ENCODE results near the gene FBXW8. TPM values are rescaled to one million over a fixed set of nuclear protein-coding genes. Genes with fewer than 3 reads are reported as not detected.

FBXW8 gene
- total RNA-seq, 2 experiments from 2014 or later, result 6.4 to 6.5 TPM

DNA sequence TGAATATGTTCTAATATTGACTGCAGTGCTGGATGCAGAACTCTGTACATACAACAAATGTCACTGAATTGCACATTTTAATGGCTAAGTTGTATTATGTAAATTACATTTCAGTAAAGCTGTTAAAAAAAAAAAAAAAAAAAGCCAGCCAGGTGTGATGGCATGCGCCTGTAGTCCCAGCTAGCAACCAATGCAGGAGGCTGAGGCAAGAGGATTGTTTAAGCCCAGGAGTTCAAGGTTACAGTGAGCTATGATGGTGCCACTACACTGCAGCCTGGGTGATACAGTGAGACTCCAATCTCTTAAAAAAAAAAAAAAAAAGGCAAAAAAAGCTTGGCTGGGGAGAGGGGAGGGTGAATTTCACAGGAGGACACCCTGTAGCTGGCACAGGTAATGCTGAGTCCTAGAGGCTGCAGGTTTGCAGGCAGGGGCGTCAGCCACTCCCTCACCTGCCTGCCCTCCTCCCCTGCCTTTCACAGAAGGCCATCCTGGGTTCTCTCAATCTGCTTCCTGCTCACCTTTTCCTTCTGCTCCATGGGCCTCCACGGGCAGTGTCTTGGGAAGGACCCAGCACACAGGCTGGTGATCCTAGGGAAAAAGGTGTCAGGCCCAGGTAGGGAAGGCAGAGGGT lies 147.8 kb downstream of the FBXW8 start:
- intact Hi-C loops (cut with micrococcal nuclease), result no loop called here
- CTCF ChIA-PET, result interaction anchor here (0.6 to 1.1 kb wide), 2 partner anchors 174 to 397 kb away, joined by 5 read pairs; no protein-coding TSS in a partner anchor
- H3K4me1 Mint-ChIP-seq (ENCODE audit: low read depth), result peaks cover 13% of the 10 kb centered on the region
- no peak for DNase-seq
- H3K27me3 Mint-ChIP-seq (ENCODE audit: low read depth), result no peaks in the 10 kb centered on the region
- H3K27ac Mint-ChIP-seq, result no peak overlapping the region
- H3K9me3 Mint-ChIP-seq, result no peaks in the 10 kb centered on the region
- H3K4me3 Mint-ChIP-seq, result no peak overlapping the region
- H3K36me3 Mint-ChIP-seq (ENCODE audit: low read depth), result no peaks in the 10 kb centered on the region

DNA sequence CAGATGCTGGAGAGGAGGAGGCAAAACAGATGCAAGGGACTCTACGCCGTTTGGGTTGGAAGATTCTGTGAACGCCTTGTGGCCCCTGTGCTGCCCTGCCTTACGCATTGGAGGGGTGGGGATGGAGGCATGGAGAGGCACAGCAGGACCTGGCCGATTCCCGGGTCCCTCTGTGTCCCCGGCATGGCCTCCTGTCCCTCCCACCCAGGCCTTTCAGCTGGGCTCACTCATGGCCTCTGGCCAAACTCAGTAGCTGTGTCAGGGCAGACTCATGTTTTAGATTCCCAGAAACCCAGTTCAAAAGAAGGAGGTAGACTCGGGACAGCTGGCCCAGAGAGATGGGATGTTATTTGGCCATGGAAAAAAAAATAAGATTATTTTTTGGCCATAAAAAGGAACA lies 148.4 kb downstream of the FBXW8 start:
- H3K27me3 Mint-ChIP-seq (ENCODE audit: low read depth), result no peaks in the 10 kb centered on the region
- intact Hi-C loops (cut with micrococcal nuclease), result no loop called here
- peaks cover 16% of the 10 kb centered on the region for H3K4me1 Mint-ChIP-seq (ENCODE audit: low read depth)
- H3K9me3 Mint-ChIP-seq, result no peaks in the 10 kb centered on the region
- no peak overlapping the region for H3K4me3 Mint-ChIP-seq
- DNase-seq, result no peak
- no peaks in the 10 kb centered on the region for H3K36me3 Mint-ChIP-seq (ENCODE audit: low read depth)
- CTCF ChIA-PET, result interaction anchor here (0.6 kb wide), 1 partner anchor 397 kb away, joined by 5 read pairs; no protein-coding TSS in a partner anchor
- H3K27ac Mint-ChIP-seq, result no peak overlapping the region

DNA sequence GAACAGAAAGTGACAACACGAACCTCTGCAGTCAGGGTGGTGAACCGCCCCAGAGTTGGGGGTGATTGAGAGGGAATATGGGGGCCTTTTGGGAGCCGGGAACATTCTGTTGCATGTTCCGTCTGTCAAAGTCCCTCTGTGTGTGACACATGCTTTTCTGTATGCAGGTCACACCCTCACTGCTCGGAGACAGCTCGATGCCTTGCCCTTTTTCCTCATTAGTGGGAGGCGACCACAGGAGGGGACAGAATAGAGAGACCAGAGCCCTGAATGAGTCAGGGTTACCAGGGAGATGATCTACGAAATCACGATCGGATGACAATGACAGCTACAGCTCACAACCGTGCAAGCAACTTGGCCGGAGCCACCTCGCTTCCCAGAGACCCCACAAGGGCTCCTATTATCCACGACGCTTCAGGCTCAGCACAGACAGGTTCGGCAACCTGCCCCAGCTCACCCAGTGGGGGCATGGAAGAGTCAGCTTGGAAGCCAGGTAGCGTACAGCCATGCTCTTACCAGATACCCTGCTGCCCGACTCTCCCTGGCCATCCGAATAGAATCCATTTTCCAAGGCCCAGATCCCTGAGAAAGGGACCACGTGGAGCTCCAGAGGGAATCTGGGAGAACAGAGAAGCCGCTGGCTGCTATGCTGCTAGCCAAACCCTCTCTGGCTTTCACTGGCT lies 149.6 kb downstream of the FBXW8 start:
- H3K27me3 Mint-ChIP-seq (ENCODE audit: low read depth), result no peaks in the 10 kb centered on the region
- peaks cover 20% of the 10 kb centered on the region for H3K4me1 Mint-ChIP-seq (ENCODE audit: low read depth)
- H3K4me3 Mint-ChIP-seq, result no peak overlapping the region
- intact Hi-C loops (cut with micrococcal nuclease), result no loop called here
- H3K9me3 Mint-ChIP-seq, result no peaks in the 10 kb centered on the region
- CTCF ChIA-PET, result interaction anchor here (1.4 kb wide), 1 partner anchor 75 kb away, joined by 8 read pairs; no protein-coding TSS in a partner anchor
- DNase-seq, result no peak
- H3K36me3 Mint-ChIP-seq (ENCODE audit: low read depth), result no peaks in the 10 kb centered on the region
- H3K27ac Mint-ChIP-seq, result no peak overlapping the region

DNA sequence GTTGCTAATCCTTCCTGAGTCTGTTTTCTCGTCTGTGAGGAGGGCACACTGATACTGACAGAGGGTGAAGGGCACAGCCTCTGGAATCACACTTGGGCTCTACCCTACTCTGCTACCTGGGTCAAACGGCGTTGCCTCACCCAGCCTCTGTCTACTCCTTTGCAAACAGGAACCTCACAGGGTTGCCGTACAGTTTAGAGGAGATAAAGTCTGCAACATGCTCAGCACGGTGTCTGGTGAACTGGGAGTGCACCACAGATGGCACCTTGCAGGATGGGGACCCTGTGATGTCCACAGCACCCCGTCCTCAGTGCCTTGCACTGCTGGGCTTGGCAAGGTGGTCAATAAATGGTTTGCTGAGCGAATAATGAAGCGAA lies 150.2 kb downstream of the FBXW8 start:
- no peaks in the 10 kb centered on the region for H3K36me3 Mint-ChIP-seq (ENCODE audit: low read depth)
- CTCF ChIA-PET, result interaction anchor here (1.4 kb wide), 1 partner anchor 74 kb away, joined by 8 read pairs; no protein-coding TSS in a partner anchor
- intact Hi-C loops (cut with micrococcal nuclease), result no loop called here

DNA sequence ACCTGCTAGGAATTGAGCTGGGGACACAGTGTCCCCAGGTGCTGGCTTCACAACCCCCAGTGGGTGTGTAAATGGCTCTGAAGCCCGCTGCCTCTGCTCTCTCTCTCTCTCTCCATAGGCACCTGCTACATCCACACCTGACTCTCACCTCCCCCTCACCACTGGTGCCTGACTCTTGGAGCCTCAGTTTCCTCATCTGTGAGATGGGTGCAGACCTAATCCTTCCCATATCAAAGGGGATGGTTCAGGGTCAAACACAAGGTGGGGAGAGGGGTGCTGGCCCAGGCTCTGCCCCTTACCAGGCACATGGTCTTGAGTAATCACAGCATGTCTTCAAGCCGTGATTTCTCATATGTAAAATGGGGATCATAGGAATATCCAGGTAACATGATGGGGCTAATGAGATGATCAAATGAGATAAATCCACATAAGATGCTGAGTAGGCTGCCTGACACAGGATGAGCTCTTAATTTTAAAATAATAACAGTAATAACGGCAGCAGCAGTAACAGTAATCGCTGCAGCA lies 150.9 kb downstream of the FBXW8 start:
- CTCF ChIA-PET, result interaction anchor here (0.6 to 1.3 kb wide), 2 partner anchors 59 to 1359 kb away, joined by 3 to 4 read pairs; no protein-coding TSS in a partner anchor
- H3K27me3 Mint-ChIP-seq (ENCODE audit: low read depth), result no peaks in the 10 kb centered on the region
- intact Hi-C loops (cut with micrococcal nuclease), result no loop called here
- no peak for DNase-seq
- H3K9me3 Mint-ChIP-seq, result no peaks in the 10 kb centered on the region
- H3K36me3 Mint-ChIP-seq (ENCODE audit: low read depth), result no peaks in the 10 kb centered on the region
- no peak overlapping the region for H3K4me3 Mint-ChIP-seq
- no peak overlapping the region for H3K27ac Mint-ChIP-seq
- H3K4me1 Mint-ChIP-seq (ENCODE audit: low read depth), result peaks cover 20% of the 10 kb centered on the region

More for the DNA sequence above, 150.2 kb downstream of the FBXW8 start:
- no peaks in the 10 kb centered on the region for H3K27me3 Mint-ChIP-seq (ENCODE audit: low read depth)
- no peaks in the 10 kb centered on the region for H3K9me3 Mint-ChIP-seq
- no peak overlapping the region for H3K4me3 Mint-ChIP-seq
- no peak overlapping the region for H3K27ac Mint-ChIP-seq
- DNase-seq, result no peak
- peaks cover 20% of the 10 kb centered on the region for H3K4me1 Mint-ChIP-seq (ENCODE audit: low read depth)

DNA sequence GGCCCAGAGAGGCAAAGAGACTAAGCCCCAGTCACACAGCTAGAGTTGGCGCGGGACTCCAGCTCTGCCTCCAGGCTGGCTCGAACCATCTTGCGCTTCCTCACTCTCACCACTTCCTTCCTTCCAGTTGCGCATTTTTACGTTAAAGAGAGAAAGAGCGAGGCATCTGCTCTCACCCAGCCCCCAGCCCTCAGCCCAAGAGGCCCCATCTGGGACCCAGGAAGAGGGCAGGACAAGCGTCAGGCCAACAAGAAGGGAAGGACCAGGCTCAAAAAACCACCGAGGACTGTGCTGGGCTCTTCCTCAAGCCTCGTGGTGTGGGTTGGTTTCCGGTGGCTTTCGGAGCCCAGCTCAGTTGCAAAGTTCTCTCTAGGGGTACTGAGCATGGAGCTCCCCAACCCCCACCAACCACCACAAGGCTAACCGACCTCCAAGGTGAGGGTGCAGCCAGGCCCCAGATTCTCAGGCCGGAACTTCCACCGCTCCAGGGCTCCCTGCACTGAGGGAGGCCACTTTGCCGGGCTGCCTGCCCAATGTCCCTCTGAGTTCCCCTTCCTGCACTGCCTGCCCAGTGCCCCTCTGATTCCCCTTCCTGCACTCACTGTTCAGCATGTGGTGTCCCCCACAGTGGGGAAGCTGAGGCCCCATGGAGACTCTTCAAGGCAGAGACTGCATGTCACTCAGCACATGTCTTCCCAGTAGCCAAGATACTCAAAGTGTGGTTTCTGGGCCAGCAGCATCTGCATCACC lies 152.6 kb downstream of the FBXW8 start:
- Mint-ChIP-seq H3K27ac (peak overlapping the region; percentile 70), H3K9me3 (no peaks in the 10 kb centered on the region), H3K27me3 (ENCODE audit: low read depth) (no peaks in the 10 kb centered on the region), H3K36me3 (ENCODE audit: low read depth) (no peaks in the 10 kb centered on the region), H3K4me1 (ENCODE audit: low read depth) (peaks cover 20% of the 10 kb centered on the region), H3K4me3 (no peak overlapping the region)
- peak; percentile 57 for DNase-seq
- intact Hi-C loops (cut with micrococcal nuclease), result loop anchor here (1.0 kb wide), 2 partner anchors 36 to 71 kb away; partner anchors contain the start of gene TESC
- CTCF ChIA-PET, result interaction anchor here (0.6 to 1.3 kb wide), 2 partner anchors 12 to 57 kb away, joined by 3 to 4 read pairs; no protein-coding TSS in a partner anchor

DNA sequence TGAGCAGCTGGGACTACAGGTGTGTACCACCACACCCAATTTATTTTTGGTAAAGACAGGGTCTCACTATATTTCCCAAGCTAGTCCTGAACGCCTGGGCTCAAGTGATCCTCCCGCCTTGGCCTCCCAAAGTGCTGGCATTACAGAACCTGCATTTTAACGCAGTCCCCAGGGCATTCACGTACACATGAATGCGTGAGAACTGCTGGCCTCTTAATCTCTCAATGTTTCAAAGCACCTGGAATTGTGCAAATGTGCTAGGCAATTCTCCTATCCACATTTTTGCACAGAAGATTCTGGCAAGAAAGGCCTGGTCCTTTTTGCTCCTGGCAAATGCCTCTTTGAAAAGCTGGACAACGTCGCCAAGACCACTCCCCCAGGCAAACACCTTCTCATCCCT lies 153.3 kb downstream of the FBXW8 start:
- CTCF ChIA-PET, result interaction anchor here (0.6 kb wide), 1 partner anchor 13 kb away, joined by 3 read pairs; no protein-coding TSS in a partner anchor
- Mint-ChIP-seq H3K36me3 (ENCODE audit: low read depth) (no peaks in the 10 kb centered on the region), H3K4me1 (ENCODE audit: low read depth) (peaks cover 20% of the 10 kb centered on the region), H3K27ac (no peak overlapping the region), H3K9me3 (no peaks in the 10 kb centered on the region), H3K27me3 (ENCODE audit: low read depth) (no peaks in the 10 kb centered on the region), H3K4me3 (no peak overlapping the region)
- no peak for DNase-seq
- intact Hi-C loops (cut with micrococcal nuclease), result no loop called here

DNA sequence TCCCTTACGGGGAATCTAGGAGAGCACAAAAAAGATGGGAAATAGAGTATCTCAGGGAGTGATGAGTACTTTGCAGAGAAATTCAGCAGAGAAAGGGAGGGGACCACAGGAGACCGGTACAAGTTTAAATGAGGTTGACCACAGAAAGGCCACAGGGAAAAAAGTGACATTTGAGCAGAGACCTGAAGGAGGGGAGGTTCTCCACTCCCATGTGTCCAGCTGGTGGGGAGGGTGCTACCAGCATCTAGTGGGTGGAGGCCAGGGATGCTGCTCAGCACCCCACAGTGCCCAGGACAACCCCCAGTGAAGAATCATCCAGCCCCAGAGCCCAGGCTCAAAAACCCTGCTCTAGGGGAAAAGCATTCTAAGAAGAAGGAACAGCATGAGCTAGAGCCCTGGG lies 153.8 kb downstream of the FBXW8 start:
- CTCF ChIA-PET, result no interaction called here
- no peak for DNase-seq
- intact Hi-C loops (cut with micrococcal nuclease), result no loop called here
- no peak overlapping the region for H3K4me3 Mint-ChIP-seq
- H3K27ac Mint-ChIP-seq, result no peak overlapping the region
- peaks cover 20% of the 10 kb centered on the region for H3K4me1 Mint-ChIP-seq (ENCODE audit: low read depth)
- H3K9me3 Mint-ChIP-seq, result no peaks in the 10 kb centered on the region
- H3K27me3 Mint-ChIP-seq (ENCODE audit: low read depth), result no peaks in the 10 kb centered on the region
- H3K36me3 Mint-ChIP-seq (ENCODE audit: low read depth), result no peaks in the 10 kb centered on the region

DNA sequence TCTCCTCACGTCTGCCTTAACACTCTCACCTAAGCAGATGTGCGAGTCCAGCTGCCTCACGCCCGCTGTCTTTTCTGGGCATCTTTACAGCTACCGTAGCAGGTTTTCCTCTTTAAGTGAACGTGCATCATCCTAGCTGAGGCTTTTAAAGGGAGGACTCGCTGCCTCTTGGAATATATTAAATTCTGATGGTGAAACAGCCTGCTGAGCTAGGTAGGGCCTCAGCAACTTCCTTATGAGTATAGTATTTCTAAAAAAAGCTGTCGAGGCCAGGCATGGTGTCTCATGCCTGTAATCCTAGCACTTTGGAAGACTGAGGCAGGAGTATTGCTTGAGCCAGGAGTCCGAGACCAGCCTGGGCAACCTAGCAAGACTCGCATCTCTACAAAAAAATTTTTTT lies 156.3 kb downstream of the FBXW8 start:
- no peaks in the 10 kb centered on the region for H3K9me3 Mint-ChIP-seq
- no peak overlapping the region for H3K27ac Mint-ChIP-seq
- CTCF ChIA-PET, result no interaction called here
- intact Hi-C loops (cut with micrococcal nuclease), result no loop called here
- no peaks in the 10 kb centered on the region for H3K36me3 Mint-ChIP-seq (ENCODE audit: low read depth)
- no peak overlapping the region for H3K4me3 Mint-ChIP-seq
- no peaks in the 10 kb centered on the region for H3K27me3 Mint-ChIP-seq (ENCODE audit: low read depth)
- no peak for DNase-seq
- peaks cover 20% of the 10 kb centered on the region for H3K4me1 Mint-ChIP-seq (ENCODE audit: low read depth)

DNA sequence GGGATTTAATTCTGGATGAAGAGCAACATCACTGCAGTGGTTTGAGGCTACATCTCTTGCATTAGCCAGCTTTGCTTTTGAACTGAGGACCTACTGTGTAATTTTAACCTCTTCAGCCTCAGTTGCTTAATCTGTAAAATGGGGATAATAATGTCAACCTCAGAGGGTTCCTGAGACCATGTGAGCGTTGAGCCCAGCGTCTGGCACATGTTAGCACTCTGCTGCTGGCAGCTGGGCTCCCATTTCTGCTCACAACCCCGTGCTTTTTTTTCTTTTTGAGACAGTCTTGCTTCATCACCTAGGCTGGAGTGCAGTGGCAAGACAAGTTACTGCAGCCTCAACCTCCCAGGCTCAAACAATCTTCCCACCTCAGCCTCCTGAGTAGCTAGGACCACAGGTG lies 156.9 kb downstream of the FBXW8 start:
- peaks cover 16% of the 10 kb centered on the region for H3K4me1 Mint-ChIP-seq (ENCODE audit: low read depth)
- no peaks in the 10 kb centered on the region for H3K27me3 Mint-ChIP-seq (ENCODE audit: low read depth)
- no peak overlapping the region for H3K27ac Mint-ChIP-seq
- H3K36me3 Mint-ChIP-seq (ENCODE audit: low read depth), result no peaks in the 10 kb centered on the region
- CTCF ChIA-PET, result no interaction called here
- DNase-seq, result no peak
- no peak overlapping the region for H3K4me3 Mint-ChIP-seq
- intact Hi-C loops (cut with micrococcal nuclease), result no loop called here
- H3K9me3 Mint-ChIP-seq, result no peaks in the 10 kb centered on the region

DNA sequence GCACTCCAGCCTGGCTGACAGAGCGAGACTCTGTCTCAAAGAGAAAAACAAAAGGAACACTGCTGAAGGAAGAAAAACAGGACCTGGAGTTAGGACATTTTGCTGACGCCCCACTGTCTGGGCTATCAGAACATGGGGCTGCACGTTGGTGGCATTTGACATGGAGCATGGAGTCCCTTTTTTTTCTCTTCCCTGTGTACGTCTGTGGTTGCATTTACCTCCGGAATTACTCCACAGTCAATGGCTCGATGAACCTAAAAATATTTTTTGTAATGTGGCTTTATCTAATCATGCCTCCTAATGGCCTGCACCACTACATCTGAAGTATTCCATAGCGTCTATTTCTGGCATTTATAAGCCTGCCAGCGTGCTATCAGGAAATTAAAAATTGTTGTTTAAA lies 157.7 kb downstream of the FBXW8 start:
- Mint-ChIP-seq H3K27me3 (ENCODE audit: low read depth) (no peaks in the 10 kb centered on the region), H3K27ac (no peak overlapping the region), H3K9me3 (no peaks in the 10 kb centered on the region), H3K4me3 (no peak overlapping the region), H3K4me1 (ENCODE audit: low read depth) (peaks cover 8% of the 10 kb centered on the region), H3K36me3 (ENCODE audit: low read depth) (no peaks in the 10 kb centered on the region)
- intact Hi-C loops (cut with micrococcal nuclease), result no loop called here
- CTCF ChIA-PET, result no interaction called here
- DNase-seq, result no peak

DNA sequence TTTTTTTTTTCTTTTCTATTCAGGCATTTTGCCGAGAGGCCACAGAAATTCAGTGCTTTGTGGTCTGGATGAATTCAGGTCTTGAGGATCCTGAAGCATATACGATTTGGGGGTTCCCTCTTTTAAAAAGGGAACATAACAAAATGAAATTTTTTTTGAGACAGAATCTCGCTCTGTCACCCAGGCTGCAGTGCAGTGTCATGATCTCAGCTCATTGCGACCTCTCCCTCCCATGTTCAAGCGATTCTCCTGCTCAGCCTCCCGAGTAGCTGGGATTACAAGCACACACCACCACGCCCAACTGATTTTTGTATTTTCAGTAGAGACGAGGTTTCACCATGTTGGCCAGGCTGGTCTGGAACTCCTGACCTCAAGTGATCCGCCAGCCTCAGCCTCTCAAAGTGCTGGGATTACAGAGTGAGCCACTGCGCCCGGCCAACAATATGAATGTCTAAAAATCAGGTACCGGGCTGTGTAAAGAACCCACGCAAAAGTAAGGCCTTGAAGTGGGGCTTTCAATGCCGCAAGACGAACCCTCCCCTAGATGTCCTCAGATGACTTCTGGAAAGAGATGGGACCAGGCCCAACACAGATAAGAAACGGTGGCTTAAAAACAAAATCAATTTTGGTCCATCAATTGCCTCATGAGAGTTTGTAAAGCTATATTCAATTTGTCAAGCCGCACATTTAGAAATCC lies 158.5 kb downstream of the FBXW8 start:
- DNase-seq, result no peak
- intact Hi-C loops (cut with micrococcal nuclease), result no loop called here
- H3K4me3 Mint-ChIP-seq, result no peak overlapping the region
- no peaks in the 10 kb centered on the region for H3K9me3 Mint-ChIP-seq
- peaks cover 2% of the 10 kb centered on the region for H3K4me1 Mint-ChIP-seq (ENCODE audit: low read depth)
- H3K27me3 Mint-ChIP-seq (ENCODE audit: low read depth), result no peaks in the 10 kb centered on the region
- no peaks in the 10 kb centered on the region for H3K36me3 Mint-ChIP-seq (ENCODE audit: low read depth)
- H3K27ac Mint-ChIP-seq, result no peak overlapping the region
- CTCF ChIA-PET, result no interaction called here

All from activated naive CD4-positive, alpha-beta T cell treated with anti-CD3 and anti-CD28 coated beads for 36 hours (primary cell).